ENCODE results near the gene ODC1.

DNA sequence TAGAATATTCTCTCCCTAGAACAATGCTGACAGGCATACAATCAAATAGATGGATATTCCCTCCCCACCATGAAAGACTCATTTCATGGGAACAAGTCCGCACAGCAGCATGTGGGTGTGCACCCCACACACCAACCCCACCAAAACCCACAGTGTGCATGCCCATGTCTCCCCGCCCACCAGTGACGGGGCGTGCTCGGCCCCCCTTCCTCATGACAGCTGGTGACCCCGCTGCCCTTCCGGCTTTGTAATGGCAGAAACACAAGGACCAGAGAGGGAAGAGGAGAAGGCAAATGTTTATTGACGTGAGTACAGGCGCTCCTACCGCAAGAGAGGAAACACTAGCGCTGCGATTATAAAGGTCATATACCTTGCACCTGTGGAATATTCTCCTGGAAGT lies 30.8 kb upstream of the ODC1 start:
- no peak for TF ChIP-seq POLR2A (IDR thresholded peaks at IDR 0.05)
- TF ChIP-seq, protein P1, sequence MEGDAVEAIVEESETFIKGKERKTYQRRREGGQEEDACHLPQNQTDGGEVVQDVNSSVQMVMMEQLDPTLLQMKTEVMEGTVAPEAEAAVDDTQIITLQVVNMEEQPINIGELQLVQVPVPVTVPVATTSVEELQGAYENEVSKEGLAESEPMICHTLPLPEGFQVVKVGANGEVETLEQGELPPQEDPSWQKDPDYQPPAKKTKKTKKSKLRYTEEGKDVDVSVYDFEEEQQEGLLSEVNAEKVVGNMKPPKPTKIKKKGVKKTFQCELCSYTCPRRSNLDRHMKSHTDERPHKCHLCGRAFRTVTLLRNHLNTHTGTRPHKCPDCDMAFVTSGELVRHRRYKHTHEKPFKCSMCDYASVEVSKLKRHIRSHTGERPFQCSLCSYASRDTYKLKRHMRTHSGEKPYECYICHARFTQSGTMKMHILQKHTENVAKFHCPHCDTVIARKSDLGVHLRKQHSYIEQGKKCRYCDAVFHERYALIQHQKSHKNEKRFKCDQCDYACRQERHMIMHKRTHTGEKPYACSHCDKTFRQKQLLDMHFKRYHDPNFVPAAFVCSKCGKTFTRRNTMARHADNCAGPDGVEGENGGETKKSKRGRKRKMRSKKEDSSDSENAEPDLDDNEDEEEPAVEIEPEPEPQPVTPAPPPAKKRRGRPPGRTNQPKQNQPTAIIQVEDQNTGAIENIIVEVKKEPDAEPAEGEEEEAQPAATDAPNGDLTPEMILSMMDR (IDR thresholded peaks at IDR 0.05): no peak
